GM21529 (cell line): ENCODE results near the gene IPO7.
"Not testable (repeated sequence)": the region's sequence is repeated elsewhere in the genome, so short reads cannot be mapped to it uniquely, and the experiment has no call there.

Experiments
- ATAC-seq: cut with Tn5 transposase; IDR thresholded peaks from one replicate; pipeline ENCODE4 v1.9.1; 2021; ENCODE audit not compliant: unreplicated experiment

Gene IPO7

DNA sequence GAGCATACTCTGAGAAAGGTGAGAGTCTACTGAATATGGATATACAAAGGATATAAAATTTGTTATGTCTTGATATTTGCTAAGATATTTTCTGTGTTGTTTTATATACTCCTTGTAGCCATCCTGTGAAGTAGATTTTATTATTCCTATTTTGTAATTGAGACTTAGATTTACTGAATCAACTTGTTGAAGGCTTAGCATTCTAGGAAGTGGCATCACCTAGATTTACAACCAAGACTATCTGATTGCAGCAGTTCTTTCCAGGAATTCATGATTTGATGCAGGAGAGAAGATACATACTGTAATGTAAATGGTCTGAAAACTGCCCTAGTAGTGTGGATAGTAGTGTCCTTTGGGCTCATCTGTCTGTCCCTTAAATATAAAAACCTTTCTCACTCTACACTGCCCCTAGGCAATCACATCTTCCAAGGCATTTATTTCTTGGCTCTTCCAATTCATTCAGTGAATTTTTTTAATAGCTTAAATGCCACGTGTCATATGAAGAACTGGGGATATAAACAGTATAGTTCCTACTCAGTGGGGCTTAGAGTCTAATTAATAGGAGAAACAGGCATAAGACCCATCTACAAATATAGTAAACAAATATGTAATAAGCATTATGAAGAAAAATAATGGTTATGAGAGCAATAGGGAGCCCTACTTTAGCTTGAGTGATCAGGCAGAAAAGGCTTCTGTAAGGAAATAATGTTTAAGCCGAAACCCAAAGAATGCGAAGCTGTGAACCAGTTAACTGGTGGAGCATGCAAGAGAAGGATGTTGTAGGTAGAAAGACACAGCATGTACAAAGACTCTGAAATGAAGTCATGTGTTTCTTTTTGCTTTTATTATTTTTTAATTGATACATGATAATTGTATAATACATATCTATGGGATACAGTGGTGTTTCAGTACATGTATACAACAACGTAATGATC is 13.6 kb downstream of the IPO7 start:
- no peak for ATAC-seq

DNA sequence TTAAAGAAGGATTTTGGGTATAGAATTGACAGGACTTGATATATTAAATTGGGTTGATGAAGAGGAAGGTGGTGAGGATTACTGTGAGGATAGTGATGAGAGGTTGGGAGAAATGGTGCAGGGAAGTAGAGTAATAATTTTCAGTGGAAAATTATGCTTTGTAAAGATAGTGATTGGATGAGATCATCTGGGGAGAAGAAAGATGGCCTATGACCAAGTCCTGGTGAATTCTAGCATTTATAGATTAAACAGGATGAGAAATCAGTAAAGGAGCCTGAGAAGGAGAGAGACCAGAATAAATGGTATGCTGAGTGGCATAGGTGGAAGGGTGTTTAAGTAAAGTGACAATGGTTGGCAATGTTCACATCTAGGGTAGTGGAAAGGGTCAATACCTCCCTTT is 15.0 kb downstream of the IPO7 start:
- no peak for ATAC-seq

DNA sequence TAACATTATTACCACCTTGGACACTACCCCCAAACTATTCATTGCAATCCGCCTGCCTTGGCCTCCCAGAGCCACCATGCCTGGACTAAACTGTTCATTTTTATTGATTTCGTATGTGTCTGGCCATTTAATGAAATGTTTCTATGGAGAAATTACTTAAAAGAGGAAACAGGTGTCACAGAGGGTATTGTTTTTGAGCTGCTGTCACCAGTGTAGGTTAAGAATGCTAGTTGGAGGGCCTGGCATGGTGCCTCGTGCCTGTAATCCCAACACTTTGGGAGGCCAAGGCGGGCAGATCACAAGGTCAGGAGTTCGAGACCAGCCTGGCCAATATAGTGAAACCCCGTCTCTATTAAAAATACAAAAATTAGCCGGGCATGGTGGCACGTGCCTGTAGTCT is 17.4 kb downstream of the IPO7 start:
- not testable (repeated sequence) for ATAC-seq

DNA sequence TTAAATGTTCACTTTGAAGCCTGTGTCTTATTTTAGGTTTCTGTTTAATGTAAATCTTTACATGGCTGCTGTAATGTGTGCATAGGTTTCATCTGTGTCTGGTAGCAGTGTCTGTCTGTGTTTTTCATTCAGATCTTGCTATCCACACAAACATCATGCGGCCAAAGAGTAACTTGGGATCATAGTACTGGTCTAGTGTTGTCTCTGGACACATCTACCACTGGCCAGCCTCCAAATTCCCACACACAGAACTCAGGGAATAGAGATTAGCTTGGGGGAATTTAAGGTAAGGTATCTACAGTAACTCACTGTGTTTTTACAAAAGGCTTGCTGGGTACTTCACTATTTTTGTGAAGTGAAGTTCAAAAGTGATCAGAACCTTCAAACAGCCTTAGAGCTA is 44.3 kb downstream of the IPO7 start:
- no peak for ATAC-seq

DNA sequence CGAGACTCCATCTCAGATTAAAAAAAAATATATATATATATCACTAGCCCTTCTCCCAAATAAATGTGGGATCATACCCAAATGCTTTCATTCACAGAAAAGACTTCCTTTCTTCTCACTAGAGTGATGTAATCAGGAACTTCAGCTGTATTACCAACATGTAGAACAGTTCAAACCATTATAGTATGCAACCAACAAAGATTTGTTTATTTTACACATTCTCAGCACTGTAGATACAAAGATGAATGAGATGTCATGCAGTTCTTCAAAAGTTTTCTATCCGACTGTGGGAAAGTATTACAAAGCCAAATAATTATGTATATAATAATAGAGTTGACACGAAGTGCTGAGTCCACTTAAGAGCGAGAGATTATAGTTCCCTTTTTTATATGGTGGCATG is 54.2 kb downstream of the IPO7 start:
- no peak for ATAC-seq

DNA sequence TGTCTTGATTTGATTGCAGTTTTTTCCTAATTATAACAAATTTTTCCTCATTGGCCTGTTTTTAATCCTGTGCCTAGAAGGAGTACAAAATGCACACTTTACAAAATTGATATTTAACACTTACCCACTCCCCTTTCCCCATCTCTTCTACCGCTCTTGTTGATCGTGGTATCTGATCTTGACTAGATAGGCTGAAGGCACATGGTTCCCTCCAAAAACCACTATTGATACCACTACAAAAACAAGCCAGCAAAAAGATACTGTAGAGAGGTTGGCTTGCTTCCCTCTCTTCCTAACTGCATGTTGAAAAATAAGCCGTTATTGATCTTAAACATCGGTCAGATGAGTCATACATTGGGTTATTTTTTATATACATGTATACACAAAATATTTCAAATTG is 61.8 kb downstream of the IPO7 start:
- ATAC-seq: no peak

DNA sequence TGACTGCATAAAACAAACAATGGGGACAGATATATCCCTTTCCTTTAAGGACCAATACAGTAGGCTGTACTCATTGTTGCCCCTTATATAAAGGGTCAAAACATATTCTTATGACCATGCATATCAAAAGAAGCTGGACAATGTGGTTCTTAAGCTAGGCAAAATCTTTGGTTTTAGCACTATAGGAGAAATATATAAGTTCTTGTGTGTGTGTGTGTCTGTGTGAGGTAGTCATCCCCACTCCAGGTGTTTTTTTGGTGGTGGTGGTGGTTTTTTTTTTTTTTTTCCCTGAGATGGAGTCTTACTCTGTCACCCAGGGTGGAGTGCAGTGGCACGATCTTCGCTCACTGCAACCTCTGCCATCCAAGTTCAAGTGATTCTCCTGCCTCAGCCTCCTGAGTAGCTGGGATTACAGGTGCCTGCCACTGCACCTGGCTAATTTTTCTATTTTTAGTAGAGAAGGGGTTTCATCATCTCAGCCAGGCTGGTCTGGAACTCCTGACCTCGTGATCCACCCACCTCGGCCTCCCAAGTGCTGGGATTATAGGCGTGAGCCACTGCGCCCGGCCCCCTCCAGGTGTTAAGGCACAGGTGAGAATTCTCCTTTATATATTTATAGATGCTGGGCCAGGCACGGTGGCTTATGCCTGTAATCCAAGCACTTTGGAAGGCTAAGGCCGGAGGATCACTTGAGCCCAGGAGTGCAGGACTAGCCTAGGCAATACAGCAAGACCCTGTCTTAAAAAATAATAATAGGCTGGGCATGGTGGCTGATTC is 64.3 kb downstream of the IPO7 start:
- ATAC-seq: no peak

DNA sequence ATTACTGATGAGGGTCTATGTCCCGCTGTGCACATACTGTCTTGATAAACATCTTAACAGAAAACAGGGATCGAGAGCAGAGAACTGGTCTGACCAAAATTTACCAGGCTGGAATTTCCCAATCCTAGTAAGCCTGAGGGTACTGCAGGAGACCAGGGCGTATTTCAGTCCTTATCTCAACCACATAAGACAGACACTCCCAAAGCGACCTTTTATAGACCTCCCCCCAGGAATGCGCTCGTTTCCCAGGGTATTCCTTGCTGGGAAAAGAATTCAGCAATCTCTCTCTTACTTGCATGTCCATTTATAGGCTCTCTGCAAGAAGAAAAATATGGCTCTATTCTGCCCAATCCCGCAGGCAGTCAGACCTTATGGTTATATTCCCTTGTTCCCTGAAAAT is 67.6 kb downstream of the IPO7 start:
- not testable (repeated sequence) for ATAC-seq

DNA sequence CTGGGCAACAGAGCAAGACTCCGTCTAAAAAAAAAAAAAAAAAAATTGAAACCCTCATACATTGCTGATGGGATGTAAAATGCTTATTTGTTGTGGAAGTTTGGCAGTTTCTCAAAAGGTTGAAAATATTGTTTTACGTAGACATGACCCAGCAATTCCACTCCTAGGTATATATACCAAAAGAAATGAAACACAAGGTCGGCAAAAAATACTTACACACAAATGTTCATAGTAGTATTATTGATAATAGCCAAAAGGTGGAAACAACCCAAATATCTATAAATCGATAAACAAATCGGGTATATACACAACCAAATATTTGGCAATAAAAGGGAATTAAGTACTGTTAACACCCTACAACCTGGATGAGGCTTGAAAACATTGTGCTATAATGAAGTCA is 71.3 kb downstream of the IPO7 start:
- ATAC-seq: no peak

DNA sequence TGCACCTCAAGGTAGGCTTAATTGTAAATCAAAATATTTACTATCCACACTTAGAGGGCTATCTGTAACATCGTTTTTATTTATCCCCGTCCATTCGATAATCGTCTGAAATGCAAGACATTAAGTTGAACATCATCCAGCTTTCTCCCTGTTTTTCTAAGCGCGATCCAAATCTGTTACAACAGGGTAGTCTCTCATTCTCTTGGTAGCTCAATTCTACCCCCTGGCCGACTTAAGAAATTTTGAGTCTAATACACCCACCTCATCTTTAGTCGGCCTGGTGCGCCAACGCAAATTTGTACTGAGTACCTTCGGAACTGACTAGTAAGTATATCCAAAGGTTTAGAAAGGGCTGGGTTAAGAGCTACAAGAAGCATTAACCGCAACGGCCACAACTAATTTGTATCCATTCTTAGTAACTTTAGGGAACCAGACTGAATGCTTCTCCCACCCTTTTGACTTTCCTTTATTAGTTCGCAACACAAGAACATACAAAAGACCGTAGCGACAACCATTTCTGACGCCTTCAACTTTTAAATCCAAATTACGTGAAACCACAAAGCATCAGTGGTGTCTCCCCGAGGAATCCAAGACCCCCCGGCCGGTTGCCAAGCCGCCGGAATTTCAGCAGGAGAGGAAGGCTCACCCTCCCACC is 75.3 kb downstream of the IPO7 start:
- ATAC-seq: no peak

DNA sequence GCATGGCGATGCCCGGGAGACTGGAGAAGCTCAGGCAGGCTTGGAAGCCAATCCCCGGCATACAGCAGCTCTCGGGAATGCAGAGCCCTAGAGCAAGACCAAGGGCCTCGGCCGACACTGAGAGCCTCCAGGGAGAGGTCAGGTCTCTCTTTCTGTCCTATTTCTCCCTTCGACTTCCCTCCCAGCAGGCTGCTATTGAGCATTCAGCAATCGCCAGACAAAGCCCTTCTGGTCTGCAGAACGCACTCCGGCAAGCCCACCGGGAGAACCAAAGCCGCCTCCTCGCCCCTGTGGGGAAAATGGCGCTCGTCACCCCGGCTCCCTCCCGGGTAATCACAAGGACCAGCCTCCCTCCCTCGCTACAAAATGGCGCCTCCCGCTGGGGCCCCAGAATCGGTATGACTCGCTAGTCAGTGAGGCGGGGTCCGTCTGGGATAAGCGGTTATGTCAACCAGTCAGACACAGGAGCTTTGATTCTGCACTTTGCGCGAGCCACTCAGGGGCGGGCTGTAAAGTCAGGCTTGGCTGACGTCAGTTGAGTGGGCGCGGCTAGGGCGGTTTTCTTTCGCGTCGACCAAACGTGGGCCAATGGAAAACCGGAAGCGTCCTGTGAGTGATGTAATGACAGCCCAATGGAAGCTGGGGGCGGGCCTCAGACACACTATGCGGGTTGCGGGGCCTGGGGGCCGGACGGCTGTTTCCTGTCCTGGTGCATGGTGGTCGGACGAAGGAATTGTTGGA is 76.0 kb downstream of the IPO7 start, which contains the start of gene ZNF143:
Gene ZNF143, plus strand, starts transcription at position 691 of the 741 bp plus-strand sequence. CDS start 10,297 bp downstream, outside the sequence.
- ATAC-seq: peak; percentile 82

DNA sequence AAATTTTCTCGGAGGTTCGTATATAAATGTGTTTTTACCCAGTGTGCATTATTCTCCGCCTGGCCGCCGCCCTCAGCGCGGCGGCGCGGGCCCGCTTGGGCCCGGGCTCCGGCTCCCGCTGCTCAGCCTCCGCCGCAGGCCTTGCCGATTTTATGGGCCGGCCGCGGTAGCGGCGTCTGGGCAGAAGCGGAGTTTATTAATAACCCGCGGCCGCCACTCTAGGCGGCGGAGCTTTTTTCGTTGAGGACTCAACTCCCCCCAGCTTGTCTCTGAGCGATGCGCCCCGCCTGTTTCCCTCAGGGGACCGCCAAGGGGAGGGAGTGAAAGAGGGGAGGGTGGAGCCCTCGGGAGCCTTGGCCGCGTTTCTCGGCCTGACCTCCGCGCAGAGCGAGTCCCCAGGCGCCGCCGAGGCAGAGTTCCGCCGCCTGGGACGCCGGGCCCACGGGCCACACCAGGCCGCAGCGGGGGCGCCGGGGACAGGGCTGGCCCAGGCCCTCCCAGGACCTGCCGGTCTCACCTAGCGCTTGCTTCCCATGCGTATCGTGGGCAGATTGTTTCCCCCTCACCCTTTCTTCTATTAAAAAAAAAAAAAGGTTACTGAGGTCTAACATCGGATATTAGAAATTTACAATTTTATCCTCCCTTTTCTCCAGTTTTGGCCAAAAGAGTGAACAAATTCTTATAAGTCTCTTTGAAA is 76.8 kb downstream of the IPO7 start:
- ATAC-seq: peak; percentile 40

DNA sequence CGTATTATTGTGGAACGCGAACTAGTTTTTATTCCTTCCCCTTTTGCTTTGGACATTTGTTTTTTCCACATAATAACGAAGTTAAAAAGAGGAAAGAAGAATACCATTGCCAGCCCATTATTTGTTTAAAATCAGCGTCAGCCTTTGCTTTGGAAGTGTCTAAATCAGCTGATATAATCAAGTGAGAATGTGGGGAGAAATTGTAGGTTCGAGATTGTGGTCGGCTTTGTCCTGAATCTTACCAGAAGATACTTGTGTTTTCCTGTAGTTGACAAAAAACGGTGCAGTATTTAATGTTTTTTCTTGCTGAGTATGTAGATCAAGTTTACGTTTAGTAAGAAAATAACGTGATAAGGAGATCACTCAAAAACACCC is 77.3 kb downstream of the IPO7 start:
- no peak for ATAC-seq

DNA sequence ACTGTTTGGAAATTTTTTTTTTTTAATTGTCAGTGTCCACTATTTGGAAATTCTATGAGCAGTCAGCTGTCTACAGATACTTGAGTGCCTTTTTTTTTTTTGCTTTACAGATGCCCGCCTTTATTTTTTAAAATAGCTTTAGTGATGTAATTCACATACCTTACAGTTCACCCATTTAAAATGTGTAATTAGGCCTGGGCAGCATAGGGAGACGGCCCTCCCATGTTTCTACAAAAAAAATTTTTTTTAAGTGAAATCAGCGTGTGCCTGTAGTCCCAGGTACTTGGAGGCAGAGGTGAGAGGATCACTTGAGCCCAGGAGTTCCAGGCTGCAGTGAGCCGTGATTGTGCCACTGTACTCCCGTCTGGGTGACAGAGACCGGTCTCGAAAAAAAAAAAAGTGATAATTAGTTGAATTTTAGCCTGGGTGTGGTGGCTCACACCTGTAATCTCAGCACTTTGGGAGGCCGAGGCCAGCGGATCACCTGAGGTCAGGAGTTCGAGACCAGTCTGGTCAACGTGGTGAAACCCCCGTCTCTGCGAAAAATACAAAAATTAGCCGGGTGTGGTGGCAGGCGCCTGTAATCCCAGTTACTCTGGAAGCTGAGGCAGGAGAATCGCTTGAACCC is 77.8 kb downstream of the IPO7 start:
- ATAC-seq: no peak

DNA sequence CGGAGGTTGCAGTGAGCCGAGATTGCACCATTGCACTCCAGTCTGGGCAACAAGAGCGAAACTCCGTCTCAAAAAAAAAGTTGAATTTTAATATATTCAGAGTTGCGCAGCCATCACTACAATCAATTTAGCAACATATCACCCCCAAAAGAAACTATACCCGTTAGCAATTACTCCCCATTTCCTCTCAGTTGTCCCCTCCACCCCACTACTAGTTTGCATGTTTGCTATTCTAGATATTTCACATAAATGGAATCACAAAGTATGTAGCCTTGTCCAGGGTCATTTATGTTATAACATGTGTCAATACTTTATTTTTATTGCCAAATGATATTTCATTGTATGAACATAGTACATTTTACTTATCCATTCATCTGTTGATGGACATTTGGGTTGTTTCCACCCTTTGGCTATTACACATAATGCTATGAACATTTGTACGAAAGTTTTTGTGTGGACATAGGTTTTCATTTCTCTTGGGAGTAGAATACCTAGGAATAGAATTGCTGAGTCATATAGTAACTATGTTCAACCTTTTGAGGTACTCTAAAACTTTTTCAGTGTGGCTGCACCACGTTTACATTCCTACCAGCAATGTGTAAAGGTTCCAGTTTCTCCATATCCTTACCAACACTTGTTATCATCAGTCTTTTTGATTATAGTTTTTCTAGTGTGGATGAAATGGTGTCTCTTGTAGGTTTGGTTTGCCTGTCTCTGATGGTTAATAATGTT is 78.5 kb downstream of the IPO7 start:
- ATAC-seq: no peak

DNA sequence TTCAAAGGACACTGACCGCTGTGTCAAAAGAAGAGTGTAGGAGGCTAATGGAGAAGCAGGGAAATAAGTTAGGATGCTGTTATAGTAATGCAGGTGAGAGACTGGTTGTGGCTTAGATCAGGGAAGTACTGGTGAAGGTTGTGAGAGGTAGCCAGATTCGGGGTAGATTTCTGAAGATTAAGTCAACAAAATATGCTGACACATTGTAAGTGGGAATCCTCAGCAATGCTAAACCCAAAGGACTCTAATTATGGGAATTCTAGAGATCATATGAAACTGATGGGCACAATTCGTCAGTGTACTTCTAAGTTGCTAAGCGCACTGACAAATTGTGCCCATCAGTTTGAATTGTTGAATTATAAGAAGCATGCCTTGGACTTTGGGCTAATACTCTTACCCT is 86.3 kb downstream of the IPO7 start:
- no peak for ATAC-seq

DNA sequence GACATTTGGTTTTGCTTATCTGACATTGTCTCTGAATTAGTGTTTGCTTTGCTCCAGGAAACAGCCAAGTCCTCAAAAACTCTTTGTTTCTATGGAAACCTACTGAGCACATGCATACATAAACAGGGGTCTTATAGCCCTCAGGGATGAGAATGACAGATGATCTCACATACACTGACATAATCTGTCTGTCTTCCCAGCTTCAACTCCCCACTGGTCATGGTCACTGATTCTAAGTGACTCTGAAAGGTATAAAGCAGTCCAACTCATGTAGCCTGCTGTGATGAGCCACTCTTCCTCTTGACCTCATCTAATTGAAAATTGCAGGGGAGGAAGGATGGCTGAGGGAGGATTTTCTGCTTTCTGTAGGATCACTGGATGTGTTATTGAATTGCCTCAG is 89.0 kb downstream of the IPO7 start:
- ATAC-seq: no peak

DNA sequence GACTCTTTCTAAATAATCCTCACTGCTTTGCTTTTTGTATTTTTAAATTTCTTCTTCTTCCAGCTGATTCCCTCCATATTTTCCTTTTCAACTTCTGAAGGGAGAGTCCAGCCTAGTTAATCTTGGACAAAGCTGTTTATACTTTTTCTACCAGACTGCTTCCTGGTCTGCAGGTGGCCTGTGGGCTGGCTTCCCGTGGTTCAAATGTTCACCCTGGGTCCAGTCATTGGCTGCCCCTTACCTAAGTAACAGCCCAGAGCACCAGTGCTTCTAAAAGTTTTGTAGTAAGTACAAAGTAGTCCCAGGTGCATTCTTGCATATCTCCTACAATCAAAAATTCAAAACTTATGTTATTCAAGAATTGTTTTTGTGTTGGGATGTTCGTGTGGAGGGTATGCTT is 95.4 kb downstream of the IPO7 start:
- ATAC-seq: no peak

DNA sequence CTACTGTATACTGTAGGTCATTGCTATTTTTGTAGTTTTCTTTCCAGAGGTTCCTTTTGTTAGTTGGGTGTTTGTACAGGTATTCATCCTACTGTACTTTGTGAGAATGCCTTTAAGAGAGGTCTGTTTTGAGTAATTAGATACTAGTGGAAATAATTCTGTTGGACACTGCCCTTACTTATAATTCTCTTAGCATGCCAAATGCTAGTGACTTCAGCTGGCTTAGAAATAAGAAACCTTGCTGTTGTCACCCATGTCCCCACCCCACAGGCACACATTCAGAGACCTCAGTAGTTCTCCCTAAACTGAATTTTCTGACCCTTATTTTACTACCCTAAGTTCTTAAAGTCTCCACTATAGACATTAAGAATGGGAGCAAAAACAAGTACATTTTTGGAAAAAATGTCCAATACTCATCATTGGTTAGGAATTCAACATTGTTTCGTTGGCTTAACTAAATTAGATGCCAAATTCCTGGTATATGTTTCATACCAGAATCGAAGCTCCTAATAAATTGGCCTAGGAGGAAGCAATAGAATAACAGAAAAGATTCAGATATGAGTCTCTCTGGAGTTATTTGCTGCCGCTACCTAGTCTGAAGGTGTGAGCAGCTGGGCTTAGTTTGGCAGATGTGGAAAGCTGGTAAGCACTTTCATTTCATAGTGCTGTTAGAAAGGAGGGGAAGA is 104.8 kb downstream of the IPO7 start:
- ATAC-seq: no peak
